Activated CD8-positive, alpha-beta memory T cell treated with anti-CD3 and anti-CD28 coated beads for 24 hours (primary cell): ENCODE measurements around the gene YTHDF1.

Experiments used
- DNase-seq: peaks from one replicate; pipeline ENCODE4 v3.0.0-alpha.2; 2020

YTHDF1 gene

DNA sequence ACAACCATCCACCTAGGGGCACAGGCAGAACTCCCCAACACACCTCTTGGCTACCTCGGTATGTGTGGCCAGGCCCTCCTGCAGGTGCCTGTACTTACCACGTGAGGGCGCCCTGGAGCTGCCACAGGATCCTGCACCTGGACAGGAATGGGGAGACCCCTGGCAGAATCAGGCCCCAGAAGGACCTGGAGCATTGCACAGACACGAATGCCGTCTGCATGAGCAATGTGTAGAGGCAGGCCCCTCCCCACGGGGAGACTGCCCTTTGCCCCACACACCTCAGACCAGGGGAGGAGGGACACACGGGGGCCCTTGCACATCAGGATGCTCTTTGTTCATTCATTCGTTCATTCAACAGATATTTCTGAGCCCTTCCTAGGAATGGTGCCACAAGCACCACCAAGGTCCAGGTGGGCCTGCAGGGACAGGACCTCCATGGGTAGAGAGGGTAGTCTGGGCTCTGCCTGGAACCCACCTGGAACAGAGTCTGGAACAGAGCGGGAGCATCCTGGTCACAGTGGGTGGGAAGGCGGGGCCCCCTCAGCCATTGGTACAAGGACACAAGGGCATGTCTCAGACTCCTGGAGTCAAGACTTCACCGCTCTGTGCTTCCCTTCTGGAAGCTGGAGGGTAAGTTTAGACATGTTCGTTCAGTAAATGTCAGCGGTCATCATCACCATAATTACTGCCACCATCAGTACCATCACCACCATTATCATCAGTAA lies 32.3 kb downstream of the YTHDF1 start:
- peak; percentile 78 for DNase-seq

DNA sequence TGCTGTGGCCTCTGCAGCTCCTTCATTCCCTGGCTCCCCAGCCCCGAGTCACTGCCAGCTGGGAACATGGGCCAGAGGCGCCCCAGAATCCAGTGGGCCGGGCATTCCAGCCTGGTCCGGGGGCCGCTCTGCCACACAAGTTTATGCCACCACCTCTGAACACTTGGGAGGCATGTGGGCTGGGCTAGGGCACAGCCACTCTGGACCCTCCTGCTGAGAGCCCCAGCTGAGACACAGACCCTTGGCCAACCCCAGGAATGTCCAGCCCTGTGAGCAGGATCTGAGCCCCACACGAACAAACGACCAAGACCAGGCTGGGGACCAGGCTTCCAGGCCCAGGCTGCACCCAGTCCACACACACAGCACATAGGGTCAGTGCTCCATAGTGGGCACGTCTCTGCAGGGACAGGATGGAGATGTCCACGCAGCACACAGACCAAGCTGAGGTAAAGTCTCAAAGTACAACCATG lies 33.0 kb downstream of the YTHDF1 start:
- no peak for DNase-seq

DNA sequence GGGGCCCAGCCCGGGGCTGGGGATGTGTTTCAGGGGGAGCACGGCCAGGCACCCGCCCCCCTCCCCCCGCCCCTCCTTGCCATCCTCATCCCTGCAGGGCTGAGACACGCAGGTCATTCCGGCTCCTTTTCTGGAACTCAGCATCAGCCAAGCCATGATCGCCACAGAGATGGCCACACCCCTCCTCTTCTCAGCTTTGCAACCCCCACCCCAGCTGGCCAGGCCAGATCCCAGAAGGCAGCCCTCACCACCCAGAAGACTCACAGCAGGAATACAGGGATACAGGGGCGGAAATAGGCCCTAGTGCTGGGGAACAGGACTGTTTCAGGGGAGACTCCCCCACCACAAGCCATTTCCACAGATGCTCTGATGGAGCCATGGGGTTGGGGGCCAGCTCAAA lies 33.5 kb downstream of the YTHDF1 start:
- DNase-seq = no peak

GRCh38 chr20:63181226-63181625 lies 34.7 kb downstream of the YTHDF1 start:
- no peak for DNase-seq

DNA sequence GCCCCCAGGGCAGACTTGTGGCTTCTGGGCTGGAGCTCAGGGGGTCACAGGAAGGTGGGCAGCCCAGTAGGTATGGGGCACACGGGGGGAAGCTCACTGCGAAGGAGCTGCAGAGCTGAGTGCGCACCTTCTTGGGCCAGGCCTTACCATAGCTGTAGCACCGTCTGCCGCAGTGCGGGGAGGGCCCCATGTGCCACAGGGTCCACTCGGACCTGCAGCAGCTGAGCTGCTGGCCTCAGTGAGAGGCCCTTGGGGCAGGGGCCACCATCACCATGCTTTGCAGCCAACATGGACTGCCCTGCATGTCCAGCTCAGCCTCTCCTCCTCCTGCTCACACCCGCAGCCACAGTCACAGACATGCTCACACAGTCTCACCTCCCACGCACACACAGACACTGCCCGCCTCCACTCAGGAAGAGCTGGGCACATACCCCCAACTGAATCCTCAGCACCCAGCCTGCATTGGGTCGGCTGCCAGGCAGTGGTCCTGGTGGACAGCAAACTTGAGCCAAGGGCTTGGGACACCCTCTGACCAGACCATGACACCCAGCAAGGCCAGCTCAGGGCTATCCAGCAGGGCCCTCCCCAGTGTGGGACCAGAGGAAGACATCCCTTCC lies 35.3 kb downstream of the YTHDF1 start:
- no peak for DNase-seq

- no peak for DNase-seq
Observed at GRCh38 chr20:63179687-63180568, 36.0 kb downstream of the YTHDF1 start.

GRCh38 chr20:63178889-63179686 lies 36.8 kb downstream of the YTHDF1 start:
- peak; percentile 84 for DNase-seq

GRCh38 chr20:63178446-63178820 lies 37.5 kb downstream of the YTHDF1 start:
- DNase-seq = no peak

DNA sequence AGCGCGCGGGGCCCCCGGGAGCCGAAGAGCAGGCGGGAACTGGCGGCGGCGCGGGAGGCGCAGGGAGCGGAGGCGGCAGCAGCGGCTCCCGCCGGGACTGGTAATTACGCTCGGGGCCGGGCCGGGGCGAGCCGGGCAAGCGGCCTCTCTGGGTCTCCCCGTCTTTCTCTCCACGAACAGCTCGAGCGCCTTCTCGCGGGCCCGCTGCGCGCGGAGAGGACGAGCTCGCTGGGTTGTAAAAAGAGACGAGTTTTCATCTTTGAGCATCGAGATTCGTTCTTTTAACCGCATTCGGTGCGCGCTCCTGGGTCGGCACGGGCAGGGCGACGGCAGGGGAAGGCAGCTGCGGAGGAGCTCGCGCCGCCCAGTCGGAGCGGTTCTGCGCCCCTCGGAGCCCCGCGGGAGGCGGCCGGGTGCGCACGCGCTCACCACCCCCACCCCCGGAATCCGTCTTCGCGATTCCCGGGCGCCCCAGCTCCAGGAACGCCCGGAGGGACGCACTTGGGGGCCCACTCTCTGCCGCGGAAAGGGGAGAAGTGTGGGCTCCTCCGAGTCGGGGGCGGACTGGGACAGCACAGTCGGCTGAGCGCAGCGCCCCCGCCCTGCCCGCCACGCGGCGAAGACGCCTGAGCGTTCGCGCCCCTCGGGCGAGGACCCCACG lies 38.0 kb downstream of the YTHDF1 start:
- DNase-seq = no peak

GRCh38 chr20:63177134-63177784 lies 38.7 kb downstream of the YTHDF1 start:
- no peak for DNase-seq

- DNase-seq = no peak
Observed at GRCh38 chr20:63176427-63177133, 39.4 kb downstream of the YTHDF1 start.

DNA sequence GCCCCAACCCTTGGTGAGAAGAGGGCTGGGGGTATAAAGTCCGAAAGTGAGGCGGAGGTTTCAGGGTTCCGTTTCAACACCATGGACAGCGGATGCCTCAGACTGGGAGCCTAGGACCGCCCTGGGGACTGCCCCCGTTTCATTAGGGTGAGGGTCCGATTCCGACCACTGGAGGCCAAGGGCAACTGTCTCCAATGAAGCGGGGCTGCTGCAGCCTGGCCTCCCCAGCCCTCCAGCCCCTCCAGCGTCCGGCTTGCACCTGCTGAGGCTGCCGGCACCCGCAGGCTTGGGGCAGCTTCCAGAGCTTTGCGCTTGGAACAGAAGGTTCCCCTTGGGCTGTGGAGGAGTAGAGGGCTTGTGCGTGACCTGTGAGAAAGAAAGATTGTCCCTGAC lies 39.9 kb downstream of the YTHDF1 start:
- no peak for DNase-seq

DNA sequence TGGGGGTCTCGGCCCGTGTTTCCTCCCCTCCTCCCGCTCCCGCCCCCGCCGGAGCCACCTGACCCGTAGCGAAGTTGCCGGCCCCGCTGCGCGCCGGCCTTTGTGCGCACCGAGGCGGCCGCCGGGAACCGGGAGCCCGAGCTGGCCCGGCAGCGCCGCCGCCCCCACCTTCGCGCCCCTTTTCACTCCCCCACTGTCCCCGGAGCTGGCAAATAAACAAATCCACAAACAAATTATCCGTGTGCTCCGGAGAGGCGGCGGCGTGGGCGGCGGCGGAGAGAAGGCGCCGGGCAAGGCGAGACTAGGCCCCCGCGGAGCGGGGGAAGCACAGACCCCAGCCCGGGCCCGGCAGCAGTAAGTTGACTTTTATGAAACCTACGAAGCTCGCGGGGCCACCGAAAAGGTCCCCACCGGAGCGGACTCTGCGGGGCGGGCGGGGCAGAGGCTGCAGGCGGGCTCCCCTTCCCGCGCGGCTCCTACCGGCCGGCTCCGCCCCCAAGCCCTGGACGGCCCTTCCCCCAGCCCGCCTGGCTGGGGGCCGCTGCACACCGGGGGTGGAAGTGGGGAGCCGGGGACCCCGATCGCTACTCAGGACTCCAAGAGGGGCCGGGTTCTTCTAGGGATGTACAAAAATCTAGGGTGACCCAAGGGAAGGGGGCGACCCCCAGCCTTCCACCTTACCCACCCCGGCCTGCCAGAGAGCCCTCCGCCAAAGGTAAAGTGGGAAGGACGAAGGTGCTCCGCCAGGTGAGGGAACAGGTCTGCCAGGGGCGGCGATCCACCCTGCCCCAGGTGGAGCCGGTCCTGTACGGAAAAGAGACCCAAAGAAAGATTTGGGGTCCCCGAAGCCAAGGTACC lies 40.7 kb downstream of the YTHDF1 start:
- no peak for DNase-seq

DNA sequence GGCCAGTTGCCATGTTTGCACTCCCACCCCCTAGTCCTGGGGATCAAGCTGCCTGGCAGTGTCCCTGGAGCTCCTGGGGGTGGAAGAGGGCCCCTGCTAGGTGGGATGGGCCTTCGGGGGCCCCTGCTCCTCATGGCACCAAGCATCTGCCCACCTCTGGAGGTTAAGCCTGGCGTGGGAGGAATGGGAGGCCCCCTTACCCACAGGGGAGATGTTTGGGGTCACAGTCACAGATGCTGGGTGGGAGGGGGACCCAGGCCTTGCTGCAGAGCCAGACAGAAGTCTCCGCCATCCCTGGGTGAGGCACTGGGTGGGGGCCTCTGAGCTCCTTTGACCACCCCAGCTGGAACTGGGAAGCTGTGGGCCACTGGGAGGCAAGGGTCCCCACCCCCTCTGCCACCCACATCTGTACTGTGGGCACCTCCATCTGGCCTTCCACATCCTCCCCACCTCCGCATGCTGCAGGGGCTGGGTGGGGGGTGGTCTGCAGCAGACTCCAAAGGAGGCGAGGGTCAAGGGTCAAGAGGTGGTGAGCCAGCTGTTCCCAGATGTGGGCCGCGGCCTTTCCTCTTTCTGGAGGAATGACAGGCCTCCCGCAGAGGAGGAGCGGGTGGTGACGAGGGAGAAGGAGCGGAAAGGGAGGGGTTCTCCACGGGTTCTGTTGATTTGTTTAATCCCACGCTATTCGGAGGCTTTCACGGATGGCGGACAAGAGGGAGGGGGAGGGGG lies 41.5 kb downstream of the YTHDF1 start:
- no peak for DNase-seq

GRCh38 chr20:63173552-63174191 lies 42.3 kb downstream of the YTHDF1 start:
- no peak for DNase-seq

DNA sequence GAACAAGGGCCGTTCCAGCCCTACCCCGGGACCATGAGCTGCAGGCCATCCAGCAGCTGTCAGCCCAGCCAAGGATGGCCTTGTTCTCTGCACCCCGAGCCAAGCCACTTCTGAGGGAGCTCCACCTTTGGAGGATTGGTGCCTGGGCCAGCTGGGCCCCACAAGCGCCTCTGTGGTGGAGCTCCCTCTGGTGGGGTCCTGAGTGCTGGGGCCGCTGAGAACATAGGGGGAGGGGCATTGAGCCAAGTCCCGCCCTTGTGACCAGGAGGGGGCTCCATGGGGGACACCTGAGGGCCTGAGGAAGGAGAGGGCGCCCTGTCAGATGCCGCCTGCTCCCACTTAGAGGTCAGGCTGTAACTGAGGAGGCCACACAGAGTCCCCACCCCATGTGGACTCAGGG lies 43.2 kb downstream of the YTHDF1 start:
- no peak for DNase-seq

- no peak for DNase-seq
Observed at GRCh38 chr20:63171991-63172390, 43.9 kb downstream of the YTHDF1 start.

GRCh38 chr20:63169681-63170080 lies 46.2 kb downstream of the YTHDF1 start:
- DNase-seq = no peak

- DNase-seq = no peak
Observed at GRCh38 chr20:63168861-63169260, 47.1 kb downstream of the YTHDF1 start.
